HG03439 (cell line): ENCODE results near the gene ZNF664.
"Not testable (repeated sequence)": the region's sequence is repeated elsewhere in the genome, so short reads cannot be mapped to it uniquely, and the experiment has no call there.

ENCODE experiments used
- ATAC-seq: cut with Tn5 transposase; IDR thresholded peaks from one replicate; pipeline ENCODE4 v1.9.1; 2021; ENCODE audit warnings: mild to moderate bottlenecking, moderate library complexity; ENCODE audit not compliant: unreplicated experiment

ZNF664 gene

GRCh38 chr12:123941000-123941399 lies 32.0 kb upstream of the ZNF664 start:
- no peak for ATAC-seq

- no peak for ATAC-seq
Measured at GRCh38 chr12:123941624-123942237, 31.3 kb upstream of the ZNF664 start.

DNA sequence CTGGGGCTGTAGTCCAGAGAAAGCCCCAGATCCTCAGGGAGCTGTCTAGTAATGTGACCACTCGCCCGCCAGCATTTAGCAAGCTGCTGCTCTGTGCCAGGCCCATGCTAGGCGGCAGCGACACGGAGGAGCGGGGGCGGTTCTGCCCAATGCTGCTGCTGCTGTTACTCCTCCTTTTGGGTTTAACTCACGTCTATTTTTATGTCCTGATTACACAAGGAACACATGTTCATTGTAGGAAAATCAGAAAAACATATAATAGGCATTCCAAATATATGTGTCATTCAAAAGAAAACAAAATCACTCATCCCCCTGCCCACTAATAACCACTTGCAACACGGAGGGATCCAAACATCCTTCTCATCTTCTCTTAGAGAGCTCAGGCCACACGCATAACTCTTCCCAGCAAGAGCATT lies 30.8 kb upstream of the ZNF664 start:
- ATAC-seq: no peak

GRCh38 chr12:123942911-123943648 lies 29.9 kb upstream of the ZNF664 start:
- ATAC-seq: no peak

GRCh38 chr12:123943816-123944215 lies 29.2 kb upstream of the ZNF664 start:
- ATAC-seq: no peak

DNA sequence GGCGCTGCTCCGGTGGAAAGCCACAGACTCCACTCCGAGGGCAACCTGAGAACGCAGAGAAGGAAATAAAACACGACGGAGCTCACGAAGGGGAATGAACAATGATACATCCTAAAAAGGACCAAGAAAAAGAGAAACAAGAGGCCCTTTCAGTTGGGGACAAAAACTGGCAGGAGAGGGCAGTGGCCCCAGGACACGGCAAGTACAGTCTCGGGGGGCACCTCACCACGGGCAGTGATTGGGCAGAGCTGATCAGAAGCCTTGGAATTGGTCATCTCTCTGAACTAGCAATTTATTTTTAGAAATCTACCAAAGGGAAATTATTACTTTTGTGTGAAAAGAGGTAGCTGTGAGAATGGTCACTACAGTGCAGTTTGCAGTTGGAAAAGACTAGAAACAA lies 28.3 kb upstream of the ZNF664 start:
- ATAC-seq: no peak

DNA sequence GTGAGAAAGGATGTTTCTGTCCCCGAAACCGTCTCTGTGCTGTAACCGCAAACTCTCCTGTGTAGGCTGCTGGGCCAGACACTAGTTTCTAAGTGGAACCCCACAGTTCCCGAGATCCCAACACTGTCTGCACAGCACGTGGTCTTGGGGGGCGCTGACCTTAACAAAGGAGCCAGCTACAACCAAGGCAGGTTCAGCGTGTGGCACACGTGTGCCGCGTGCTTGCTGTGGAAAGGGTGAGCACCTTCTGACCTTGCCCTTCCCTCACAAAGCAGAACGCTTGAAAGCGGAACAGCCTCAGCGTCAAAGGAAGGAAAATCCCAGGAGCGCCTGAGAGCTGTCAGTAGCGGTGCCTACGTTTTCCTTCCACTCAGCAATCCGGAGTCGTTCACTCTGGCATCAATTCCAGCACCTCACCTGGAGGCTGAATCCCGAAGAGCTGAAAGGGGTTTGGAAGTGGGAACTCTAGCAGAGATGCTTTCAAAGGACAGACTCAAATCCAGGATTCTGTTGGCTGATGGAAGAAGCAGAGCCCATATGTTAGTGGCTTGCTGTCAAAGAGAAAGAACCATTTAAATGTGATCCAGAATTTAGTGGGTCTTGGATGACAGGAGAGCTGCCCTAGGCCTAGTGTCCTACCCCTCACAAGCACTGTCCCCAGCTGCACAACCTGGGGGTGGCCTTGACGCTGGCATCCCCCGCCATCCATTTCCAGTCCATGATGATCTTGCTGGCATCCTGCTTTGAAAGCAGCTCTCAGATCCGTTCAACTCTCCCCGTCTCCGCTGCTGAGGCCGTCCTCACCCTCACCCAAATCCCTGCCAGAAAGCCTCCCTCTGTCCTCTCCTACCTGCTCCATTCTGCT lies 27.5 kb upstream of the ZNF664 start:
- ATAC-seq: no peak

- ATAC-seq: no peak
Measured at GRCh38 chr12:123946152-123946515, 26.9 kb upstream of the ZNF664 start.

DNA sequence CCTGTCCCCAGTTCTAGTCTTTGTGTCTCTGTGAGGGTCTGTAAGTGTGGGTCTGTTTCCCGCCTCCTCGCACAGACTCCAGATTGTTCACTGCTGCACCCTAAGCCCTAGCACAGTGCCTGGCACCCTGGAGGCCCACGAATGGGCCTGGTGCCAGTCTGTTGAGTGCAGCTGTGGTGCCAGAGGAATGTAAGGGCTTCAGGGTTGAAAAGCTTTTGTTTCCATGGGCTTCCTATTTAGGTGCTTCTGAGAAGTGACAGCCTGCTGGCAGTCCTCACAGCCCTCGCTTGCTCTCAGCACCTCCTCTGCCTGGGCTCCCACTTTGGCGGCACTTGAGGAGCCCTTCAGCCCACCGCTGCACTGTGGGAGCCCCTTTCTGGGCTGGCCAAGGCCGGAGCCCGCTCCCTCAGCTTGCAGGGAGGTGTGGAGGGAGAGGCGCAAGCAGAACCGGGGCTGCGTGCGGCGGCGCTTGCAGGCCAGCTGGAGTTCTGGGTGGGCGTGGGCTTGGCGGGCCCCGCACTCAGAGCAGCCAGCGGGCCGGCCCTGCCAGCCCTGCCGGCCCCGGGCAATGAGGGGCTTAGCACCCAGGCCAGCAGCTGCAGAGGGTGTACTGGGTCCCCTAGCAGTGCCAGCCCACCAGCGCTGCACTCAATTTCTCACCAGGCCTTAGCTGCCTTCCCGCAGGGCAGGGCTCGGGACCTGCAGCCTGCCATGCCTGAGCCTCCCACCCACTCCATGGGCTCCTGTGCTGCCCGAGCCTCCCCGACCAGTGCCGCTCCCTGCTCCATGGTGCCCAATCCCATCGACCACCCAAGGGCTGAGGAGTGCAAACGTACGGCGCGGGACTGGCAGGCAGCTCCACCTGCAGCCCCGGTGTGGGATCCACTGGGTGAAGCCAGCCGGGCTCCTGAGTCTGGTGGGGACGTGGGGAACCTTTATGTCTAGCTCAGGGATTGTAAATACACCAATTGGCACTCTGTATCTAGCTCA lies 26.2 kb upstream of the ZNF664 start:
- not testable (repeated sequence) for ATAC-seq

- not testable (repeated sequence) for ATAC-seq
Measured at GRCh38 chr12:123947531-123947930, 25.5 kb upstream of the ZNF664 start.

GRCh38 chr12:123948401-123948795 lies 24.6 kb upstream of the ZNF664 start:
- ATAC-seq: no peak

- no peak for ATAC-seq
Measured at GRCh38 chr12:123948796-123949769, 23.9 kb upstream of the ZNF664 start.

DNA sequence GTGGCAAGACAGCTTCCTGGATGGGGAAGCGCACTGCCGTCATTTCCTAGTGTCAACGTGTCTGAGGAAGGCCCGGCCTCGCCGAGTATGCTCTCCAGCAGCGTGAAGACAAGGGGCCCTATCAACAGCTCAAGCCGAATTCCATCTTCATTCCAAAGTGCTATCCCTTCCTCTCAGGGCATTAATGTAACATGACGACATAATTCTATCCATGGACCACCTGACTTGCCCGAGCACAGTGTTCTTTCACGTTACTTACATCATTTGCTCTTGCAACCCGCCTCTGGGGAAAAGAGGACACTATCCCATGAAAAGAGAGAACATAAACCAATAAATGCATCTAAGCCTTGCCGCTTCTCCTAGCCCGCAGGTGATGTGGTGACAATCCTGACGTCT lies 23.2 kb upstream of the ZNF664 start:
- ATAC-seq: no peak

DNA sequence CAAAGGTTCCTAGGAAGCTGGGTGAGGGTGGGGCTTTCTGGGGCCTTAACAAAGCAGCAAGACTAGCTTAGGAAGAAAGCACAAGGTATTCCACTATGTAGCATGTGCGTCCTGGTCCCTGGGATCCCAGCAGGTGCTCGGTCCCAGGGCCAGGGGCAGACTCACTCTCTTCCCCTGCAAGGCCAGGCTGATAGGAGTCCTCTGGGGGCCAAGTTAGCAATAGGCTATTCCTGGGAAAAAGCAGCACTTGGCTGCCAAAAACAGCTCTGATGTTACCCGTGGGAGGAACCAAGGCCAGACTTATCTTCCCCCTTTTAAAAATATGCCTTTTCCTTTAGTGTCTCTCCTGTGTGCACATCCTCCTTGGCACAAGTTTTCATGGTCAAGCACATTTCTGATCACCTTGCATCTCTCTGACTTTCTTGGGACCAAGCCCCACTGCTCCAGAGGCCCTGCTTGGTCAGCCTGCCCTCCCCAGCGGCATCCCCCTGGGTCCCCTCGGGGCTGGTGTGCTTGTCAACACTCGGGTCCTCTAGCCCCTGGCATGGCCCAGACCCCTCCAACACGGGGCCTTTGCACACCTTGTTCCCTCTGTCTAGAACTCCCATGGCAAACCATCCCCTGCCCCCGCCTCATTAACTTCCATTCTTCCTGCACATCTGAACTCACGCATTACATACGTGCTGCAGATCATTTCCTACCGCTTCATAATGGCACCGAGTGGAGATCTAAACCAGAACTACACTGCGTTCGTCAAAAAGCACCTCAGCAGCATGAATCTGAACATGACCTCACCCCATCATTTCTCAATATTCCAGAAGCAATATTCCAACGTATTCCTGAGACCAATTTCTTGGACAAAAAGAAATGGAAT lies 22.3 kb upstream of the ZNF664 start:
- ATAC-seq: no peak

GRCh38 chr12:123951467-123951866 lies 21.5 kb upstream of the ZNF664 start:
- ATAC-seq: no peak

DNA sequence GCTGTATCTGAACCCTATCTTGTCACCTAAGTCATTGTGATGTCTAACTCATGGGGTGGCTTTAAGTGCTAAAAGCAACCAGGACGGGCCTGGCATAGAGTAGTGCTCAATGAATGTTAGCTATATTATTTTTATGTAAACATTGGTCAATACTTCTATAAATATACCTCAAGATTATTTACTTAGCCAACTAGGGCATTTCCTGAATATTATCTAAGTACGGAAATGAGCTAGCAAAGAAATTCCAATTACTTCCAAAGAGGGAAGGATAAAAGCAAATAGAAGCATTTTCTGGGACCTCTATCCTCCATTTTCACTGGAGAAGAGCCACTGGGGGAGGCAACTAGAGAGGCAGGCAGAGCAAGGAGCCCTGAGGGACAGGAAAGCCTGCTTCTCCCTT lies 21.0 kb upstream of the ZNF664 start:
- ATAC-seq: no peak

GRCh38 chr12:123954647-123955350 lies 18.2 kb upstream of the ZNF664 start:
- ATAC-seq: no peak

DNA sequence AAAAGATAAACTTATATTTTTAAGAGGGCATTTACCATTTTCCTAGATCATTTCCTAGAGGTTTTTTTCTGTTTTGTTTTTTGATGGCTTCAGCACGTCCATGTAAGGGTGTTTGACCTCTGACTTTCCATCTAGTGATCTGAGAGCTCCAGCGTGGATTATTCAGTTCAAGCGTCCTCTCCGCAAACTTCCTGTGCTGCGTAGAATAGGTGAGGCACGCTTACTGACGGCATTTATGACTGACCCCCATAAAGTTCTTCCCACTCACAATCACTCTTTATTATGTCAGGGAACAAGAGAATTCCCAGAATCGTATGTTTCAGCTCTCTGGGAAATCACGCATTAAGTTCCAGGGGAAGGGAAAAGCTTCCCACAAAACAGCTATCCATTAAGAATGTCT lies 16.8 kb upstream of the ZNF664 start:
- no peak for ATAC-seq
